GM18520 (cell line): ENCODE results near the gene DDX23.

Source experiments
- ATAC-seq: cut with Tn5 transposase; IDR thresholded peaks from one replicate; pipeline ENCODE4 v1.9.1; 2021; ENCODE audit not compliant: unreplicated experiment

The DDX23 gene

GRCh38 chr12:48800971-48801370 lies 51.0 kb downstream of the DDX23 start:
- ATAC-seq: no peak

GRCh38 chr12:48800457-48800856 lies 51.5 kb downstream of the DDX23 start:
- no peak for ATAC-seq

GRCh38 chr12:48796976-48797375 lies 55.0 kb downstream of the DDX23 start:
- ATAC-seq: no peak

GRCh38 chr12:48795550-48796455 lies 56.2 kb downstream of the DDX23 start:
- no peak for ATAC-seq

GRCh38 chr12:48794870-48795269 lies 57.1 kb downstream of the DDX23 start:
- ATAC-seq: no peak

DNA sequence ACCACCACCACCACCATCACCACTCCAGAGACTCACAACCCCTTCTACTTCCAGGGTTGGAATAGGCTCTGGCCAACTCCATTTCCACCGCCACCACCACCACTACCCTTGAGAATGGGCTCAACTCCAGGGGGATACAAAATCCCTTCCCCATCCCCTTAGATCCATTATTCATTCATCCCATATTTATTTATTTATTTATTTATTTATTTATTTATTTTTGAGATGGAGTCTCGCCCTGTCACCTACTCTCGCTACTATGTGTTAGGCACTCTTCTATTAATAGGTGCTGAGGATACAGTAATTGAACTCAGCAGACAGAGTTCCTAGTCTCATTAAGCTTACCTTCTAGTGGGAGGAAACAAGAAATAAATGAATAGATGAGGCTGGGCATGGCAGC lies 58.3 kb downstream of the DDX23 start:
- no peak for ATAC-seq

DNA sequence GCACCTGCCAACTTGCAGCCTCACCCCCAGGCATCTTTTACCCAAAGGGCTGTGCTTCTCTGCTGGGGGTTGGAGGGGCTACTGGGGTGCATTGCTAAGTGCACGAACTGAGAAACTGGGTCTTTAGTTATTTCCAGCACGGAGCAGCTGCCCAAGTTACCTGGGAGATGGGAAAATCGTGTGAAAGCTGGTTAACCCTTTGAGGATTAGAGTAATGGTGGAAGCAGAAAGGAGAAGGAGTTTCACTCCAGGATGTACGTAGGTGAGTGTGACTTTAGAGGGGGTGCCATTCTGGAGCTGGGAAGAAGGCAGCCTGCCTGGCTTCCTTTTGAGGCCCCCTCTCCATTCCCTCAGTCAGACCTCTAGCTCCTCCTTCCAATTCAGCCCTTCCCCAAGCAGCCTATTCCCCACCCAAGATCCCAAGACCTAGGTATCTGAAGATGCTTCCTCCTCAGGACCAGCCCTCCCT lies 62.1 kb downstream of the DDX23 start:
- ATAC-seq: no peak

- ATAC-seq: no peak
Observed at GRCh38 chr12:48788854-48789775, 62.8 kb downstream of the DDX23 start, which contains the start of gene ADCY6. TSS of gene ADCY6 (minus strand) at chr12:48789089. CDS start at chr12:48783434, 5,655 bp downstream.

DNA sequence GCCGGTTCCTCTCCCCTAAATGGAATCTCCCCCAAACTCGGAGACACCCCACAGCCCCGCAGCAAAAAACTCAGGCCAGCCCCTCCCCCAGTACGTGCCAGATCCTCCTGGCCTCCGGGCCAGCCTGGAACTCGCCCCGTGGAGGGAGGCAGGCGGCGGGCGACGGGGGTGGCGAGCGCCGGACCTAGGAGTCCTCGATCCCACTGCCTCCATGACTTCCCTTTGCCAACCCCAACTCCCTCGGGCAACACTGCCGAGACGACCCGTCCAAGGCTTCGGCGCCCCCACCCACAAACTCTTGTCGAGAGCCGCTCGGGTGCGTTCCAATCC lies 63.5 kb downstream of the DDX23 start:
- ATAC-seq: no peak

- ATAC-seq: no peak
Observed at GRCh38 chr12:48787791-48788523, 64.0 kb downstream of the DDX23 start.

DNA sequence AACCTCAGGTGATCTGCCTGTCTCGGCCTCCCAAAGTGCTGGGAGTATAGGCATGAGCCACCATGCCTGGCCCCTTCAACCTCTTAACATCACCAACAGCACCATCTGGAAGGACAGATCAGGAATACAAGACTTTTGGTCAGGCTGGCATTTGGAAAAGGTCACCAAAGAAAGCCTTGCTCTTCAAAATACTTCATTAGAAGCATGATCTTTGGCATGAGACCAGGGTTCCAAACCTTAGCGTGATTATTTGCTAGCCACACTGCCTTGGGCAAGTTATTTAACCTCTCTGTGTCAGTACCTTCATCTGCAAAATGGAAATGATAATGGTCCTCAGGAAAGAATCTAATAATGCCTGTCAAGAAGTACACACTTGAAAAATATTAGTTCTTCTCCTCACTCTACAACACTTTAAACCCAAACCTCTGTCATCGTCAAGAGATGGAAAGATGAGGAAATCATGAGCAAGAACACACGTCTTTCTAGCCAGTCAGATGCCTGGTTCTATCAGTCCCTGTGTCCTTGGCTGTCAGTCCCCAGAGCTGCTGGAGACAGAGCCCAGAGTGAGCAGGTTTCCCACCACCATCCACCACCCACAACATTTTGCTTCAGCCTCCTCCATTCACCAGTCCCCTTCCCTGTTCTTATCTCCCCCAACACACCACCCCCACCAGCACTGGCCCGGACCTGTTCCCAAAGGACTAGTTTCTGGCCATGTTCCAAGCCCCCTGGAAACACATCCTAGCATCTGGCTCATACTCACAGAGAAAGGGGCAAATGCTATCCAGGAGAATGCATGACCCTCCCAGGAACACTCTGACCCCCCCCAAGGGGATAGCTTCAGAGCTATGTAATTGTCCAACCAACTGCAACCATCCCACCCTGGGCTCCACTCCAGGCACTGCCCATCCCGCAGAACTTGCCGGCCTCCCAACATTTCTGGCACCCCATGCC lies 65.1 kb downstream of the DDX23 start:
- ATAC-seq: no peak

- no peak for ATAC-seq
Observed at GRCh38 chr12:48783432-48783831, 68.5 kb downstream of the DDX23 start.

DNA sequence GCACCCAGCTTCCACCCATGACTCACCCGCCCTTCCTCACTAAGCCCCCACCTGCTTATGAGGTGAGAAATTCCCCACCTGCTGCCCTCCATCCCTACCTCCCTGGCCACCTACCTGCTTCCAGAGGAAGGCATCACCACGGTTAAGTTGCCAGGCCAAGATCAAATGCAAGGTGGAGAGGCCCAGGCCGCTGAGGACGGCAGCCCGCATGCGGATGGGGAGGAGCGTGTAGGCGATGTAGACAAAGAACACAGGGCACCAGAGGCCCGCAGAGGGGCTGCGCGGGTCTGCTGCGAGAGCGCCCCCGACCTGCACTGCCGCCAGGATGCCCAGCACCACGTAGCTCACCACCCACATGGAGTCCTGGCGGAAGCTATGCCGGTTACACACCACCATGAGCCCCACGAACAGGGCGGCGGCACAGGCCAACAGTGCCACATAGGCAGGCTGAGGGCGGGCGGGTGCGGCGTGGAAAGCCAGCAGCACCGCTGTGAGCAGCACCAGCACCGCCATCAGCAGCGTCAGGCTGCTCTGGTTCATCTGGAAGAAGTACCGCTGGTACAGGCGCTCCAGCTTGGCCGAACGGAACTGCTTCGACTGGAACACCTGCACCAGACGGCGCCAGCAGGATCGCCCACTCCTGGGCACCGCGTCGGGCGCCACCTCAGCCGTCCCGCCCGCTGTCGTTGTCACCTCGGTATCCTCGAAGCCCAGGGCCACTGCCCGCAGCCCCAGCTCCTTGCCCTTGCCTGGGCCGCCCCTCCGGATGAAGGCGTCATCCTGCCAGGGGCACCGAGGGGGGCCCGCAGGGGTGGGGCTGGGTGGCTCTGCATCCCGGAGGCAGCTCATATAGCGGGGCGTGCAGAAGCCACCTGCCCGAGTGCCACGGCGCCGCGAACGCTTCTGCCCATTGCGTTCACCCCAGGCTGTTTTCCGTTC lies 69.2 kb downstream of the DDX23 start:
- no peak for ATAC-seq

DNA sequence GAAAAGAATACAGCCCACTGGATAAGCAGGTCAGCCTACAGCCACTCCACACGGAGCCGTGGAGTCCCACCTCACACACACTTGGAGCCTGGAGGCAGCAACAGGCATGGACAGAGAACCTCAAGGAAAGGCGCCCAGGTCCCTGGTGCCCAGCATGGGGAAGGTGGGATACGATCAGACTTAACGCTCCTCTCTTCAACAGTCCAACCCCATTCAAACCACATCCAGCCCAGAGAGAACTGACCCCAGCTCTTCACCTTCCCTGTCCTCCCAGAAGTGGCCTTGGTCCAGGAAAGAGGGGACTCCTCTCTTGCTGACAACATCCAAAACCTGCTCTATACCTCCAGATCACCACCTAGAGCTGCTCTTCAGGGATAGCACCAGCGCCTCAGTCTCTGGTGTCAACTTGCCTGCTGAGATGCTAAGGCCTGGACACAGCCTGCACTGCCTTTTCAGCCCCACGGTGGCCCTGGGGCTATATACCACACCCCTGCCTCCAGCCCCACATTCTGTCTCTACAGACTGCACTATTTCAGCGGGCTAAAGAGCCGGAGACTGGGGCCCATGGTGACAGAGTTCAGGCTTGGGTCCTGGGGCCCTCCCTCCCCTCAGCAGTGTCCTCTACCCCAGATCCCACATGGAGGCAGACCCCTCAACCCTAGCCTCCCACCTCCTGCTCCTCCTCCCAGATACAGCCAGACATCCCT lies 70.1 kb downstream of the DDX23 start:
- no peak for ATAC-seq

DNA sequence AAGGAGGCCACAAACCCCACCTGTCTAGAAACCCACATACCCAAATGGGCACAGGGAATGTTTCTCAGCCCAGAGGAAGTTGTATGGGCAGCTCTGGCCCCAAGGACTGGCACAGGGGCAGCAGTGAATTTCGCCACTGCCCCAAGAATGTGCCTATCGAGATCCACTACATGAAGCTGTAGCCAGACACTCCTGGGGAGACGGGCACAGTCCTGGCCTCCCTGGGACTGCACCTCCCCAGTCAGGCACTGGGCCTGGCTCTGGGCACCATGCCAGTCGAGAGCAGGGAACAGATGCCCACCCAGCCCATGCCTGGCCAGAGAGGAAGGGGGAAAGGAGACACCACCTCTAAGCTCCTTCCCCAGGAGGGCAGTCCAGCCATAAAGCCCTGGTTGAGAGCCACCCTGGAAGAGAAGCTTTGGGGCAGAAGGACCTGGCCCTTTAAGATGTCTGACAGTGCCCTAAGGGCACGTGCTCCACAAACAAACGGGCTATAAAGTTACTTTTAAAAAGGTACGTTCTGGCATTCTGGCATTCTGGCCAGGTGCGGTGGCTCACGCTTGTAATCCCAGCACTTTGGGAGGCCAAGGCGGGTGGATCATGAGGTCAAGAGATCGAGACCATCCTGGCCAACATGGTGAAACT lies 71.5 kb downstream of the DDX23 start:
- no peak for ATAC-seq

GRCh38 chr12:48779869-48780268 lies 72.1 kb downstream of the DDX23 start:
- no peak for ATAC-seq
